ENCODE measurements around the gene MYO5B. TPM values are rescaled to one million over a fixed set of nuclear protein-coding genes. Genes with fewer than 3 reads are reported as not detected.

MYO5B gene
- total RNA-seq, 4 donors from 2014 or later, result 1.2 to 2.2 (median 1.3) TPM

DNA sequence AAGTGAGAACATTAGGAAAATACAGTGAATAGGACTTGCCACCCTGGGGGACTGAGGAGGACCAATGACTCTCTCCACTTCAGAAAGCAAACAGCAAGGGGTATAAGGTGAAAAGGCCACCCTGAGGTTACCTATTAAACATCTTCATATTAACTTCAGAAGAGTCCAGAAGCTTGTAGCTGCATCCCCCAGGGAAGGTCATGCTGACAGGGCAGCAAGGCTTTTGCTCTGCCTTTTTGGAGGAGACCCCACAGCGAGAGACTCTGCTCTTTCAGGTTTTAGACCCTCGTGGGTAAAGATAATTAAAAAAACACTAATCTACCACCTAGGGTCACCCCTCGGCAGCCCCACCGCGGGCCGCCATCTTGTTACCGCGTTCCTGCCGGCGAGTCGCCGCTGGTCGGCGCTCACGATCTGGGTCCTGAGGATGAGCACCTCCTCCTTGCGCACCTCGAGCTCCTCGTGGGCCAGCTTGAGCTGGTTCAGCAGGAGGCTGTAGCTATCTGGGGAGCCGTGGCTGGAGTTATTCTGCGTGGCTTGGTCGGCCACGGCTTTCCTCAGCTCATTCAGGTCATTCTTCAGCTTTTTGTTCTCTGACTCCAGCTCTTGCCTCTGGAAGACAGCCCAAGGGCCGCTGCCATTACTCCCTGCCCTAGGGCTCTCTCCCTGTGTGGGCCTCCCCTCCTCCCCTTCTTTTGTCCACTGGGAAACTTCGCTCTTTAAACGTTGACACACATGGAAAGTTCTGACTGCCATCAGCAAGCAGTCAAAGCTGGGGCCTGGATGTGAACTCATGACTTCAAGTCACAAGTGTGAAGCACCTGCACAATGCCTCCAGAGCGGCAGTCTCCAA, 331.0 kb downstream of the MYO5B start:
- no peak for TF ChIP-seq CTCF (IDR thresholded peaks at IDR 0.05; ENCODE audit: low read depth)

DNA sequence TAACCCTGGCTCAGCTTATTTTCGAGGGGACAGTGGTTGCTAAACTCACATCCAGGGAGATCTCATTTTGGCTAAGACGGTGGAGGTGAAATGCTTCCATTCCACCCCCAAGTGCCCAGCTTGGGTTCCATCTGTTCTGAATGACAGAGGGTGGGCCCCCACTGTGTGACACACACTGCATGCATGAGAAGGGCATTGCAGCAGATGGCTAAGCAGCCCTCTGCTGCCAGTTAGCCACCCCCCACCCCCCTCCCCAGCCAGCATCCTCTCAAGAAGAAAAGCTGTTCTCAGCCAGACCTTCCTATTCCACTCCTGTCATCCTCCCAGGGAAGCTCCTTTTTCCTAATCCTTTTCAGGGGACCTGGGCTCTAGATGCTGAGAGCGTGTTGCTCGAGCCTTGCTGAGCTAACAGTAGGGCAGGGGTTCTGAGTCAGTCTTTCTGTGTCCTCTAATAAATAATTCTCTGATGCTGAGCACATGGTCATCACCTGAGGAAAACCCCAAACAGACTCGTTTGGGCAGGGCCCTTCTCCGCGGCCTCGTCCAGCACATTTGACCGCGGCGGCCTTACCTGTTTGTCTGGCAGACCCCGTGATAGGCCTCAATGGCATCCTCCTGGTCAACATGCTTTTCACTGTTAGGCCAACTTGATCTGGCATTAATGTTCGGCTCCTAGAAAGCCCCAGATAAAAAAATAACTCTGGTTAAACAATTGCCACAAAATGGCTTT, 332.1 kb downstream of the MYO5B start:
- no peak for TF ChIP-seq CTCF (IDR thresholded peaks at IDR 0.05; ENCODE audit: low read depth)

DNA sequence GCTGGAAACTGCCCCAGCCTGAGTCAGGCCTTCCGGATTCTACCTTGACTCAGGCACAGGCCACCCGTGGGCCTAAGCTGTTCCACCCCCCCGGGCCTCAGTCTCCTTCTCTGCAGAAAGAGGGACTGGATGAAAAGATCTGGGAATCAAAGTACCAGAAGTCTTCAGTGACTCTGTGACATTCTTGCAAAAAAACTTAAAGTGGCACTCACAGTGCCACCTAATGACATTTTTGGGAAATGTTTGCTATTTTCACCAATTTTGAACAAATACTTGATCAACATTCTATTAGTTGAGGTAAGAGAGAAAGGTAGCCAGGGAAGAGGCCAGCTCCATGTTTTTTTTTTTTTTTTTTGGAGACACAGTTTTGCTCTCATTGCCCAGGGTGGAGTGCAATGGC, 333.3 kb downstream of the MYO5B start:
- TF ChIP-seq CTCF (IDR thresholded peaks at IDR 0.05; ENCODE audit: low read depth), result no peak

GRCh38 chr18:49859725-49860124, 335.2 kb downstream of the MYO5B start:
- no peak for TF ChIP-seq CTCF (IDR thresholded peaks at IDR 0.05; ENCODE audit: low read depth)

GRCh38 chr18:49859021-49859359, 336.0 kb downstream of the MYO5B start:
- no peak for TF ChIP-seq CTCF (IDR thresholded peaks at IDR 0.05; ENCODE audit: low read depth)

GRCh38 chr18:49858309-49859020, 336.5 kb downstream of the MYO5B start:
- TF ChIP-seq CTCF (IDR thresholded peaks at IDR 0.05; ENCODE audit: low read depth), result no peak

DNA sequence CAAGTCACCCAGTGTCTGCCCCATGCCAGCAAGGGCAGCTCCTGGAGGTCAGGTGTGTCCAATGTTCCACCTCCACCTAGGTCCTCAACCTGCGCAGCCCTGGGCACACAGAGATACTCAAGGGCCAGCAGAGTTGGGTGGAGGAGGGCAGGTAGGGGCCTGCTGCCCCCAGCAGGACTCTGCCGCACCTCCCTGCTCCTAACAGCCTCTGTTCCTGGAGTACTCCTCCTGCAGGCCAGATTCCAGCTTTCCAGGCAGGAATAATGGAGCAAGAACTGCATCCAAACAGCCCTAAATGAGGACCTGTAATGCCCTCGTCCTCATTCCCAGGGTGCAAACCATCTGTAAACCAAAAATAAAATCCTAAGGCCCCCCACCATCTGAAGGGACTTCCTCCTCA, 337.2 kb downstream of the MYO5B start:
- TF ChIP-seq CTCF (IDR thresholded peaks at IDR 0.05; ENCODE audit: low read depth), result no peak

Data from subcutaneous adipose tissue (tissue), 4 donors.